ENCODE measurements around the gene CDADC1.
"Not testable (repeated sequence)": the region's sequence is repeated elsewhere in the genome, so short reads cannot be mapped to it uniquely, and the experiment has no call there.

CDADC1 gene

GRCh38 chr13:49238621-49239020, 9.1 kb upstream of the CDADC1 start:
- no peak for DNase-seq (ENCODE audit: low spot score)

DNA sequence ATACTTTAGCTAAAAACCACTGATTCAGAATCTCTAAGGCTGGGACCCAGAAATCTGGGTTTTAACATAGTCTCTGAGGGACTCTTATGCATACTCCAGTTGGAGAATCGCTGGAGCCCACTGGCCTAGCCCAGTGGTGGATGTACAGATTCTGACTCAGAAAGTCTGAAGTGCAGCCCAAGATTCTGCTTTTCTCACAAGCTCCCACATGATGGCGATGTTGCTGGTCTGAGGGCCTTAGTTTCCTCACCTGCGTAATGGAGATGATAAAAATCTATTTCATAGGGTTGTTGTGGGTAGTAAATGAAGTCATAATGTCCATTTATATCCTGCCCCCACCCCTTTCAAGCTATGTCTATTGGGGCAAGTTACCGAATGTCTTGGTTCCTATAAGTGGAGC, 7.7 kb upstream of the CDADC1 start:
- DNase-seq (ENCODE audit: low spot score) = no peak

- DNase-seq (ENCODE audit: low spot score) = no peak
Observed at GRCh38 chr13:49241296-49241695, 6.4 kb upstream of the CDADC1 start.

GRCh38 chr13:49245101-49245500, 2.6 kb upstream of the CDADC1 start:
- DNase-seq (ENCODE audit: low spot score) = no peak

GRCh38 chr13:49246850-49247642, 679 bp upstream of the CDADC1 start:
- no peak for DNase-seq (ENCODE audit: low spot score)

DNA sequence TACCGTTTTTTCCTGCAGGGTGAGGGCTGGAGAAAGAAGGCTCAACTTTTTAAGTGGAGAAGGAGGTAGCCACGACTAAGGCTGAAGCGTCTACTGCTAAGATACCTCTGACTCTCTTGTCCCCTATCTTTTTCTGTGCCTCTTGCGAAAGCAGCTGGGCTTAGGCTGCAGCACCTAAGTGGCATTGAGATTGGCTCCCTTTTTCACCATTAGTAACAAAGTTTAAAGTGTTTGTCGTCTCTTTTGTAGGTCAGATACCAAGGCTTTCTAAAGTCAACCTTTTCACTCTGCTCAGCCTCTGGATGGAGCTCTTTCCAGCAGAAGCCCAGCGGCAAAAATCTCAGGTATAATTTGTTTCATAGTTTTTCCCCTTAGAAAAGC, 887 bp downstream of the CDADC1 start:
- DNase-seq (ENCODE audit: low spot score) = no peak

- no peak for DNase-seq (ENCODE audit: low spot score)
Observed at GRCh38 chr13:49251326-49251725, 3.6 kb downstream of the CDADC1 start.

DNA sequence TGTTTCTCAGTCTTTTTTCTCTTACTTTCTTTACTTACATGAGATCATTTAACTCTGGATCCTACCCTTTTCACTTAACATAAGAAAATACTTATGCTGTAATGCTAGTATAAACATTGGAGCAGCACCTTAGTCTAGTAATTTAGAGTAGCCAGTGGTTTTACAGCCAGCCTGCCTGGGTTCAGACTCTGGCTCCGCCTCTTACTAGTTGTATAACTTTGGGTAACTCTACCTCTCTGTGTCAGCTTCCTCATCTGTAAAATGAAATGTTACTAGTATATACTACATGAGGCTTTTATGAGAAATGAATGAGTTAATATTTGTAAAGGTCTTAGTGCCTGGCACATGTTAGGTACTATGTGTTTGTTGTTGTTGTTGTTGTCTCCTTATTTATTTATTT, 5.6 kb downstream of the CDADC1 start:
- no peak for DNase-seq (ENCODE audit: low spot score)

- no peak for DNase-seq (ENCODE audit: low spot score)
Observed at GRCh38 chr13:49254007-49254406, 6.3 kb downstream of the CDADC1 start.

DNA sequence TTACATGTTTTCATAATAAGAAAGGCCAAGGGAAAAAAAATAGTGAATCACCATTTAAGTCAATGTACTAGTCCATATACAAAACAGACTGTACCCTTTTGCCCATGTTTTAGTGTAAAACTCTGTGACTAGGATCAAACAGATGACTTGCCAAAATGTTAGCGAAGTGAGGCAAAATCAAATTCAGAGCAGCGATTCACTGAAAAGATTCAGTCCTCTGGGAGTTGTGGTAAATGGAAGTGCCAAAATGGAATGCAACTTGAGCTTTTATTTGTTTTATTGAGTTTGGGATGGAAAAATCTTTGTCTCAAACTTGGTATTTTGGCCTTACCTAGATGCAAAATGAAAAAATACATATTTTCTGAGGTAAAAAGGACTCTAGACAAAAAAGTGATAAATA, 9.1 kb downstream of the CDADC1 start:
- DNase-seq (ENCODE audit: low spot score) = peak; percentile 6

GRCh38 chr13:49258089-49258796, 10.5 kb downstream of the CDADC1 start:
- DNase-seq (ENCODE audit: low spot score) = no peak

DNA sequence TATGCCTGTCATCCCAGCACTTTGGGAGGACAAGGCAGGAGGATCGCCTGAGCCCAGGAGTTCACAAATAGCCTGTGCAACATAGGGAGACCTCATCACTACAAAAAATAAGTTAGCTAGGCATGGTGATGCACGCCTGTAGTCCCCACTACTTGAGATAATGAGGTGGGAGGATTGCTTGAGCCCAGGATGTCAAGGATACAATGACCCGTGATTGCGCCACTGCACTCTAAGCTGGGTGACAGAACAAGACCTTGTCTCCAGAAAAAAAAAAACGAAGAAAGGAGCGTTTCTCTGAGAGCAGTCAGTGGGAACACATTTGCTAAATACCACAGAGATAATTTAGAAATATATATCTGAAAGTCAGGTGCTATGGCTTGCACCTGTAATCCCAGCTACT, 11.9 kb downstream of the CDADC1 start:
- no peak for DNase-seq (ENCODE audit: low spot score)

GRCh38 chr13:49262634-49263033, 14.9 kb downstream of the CDADC1 start:
- no peak for DNase-seq (ENCODE audit: low spot score)

- DNase-seq (ENCODE audit: low spot score) = peak; percentile 29
Observed at GRCh38 chr13:49265822-49266221, 18.1 kb downstream of the CDADC1 start.

DNA sequence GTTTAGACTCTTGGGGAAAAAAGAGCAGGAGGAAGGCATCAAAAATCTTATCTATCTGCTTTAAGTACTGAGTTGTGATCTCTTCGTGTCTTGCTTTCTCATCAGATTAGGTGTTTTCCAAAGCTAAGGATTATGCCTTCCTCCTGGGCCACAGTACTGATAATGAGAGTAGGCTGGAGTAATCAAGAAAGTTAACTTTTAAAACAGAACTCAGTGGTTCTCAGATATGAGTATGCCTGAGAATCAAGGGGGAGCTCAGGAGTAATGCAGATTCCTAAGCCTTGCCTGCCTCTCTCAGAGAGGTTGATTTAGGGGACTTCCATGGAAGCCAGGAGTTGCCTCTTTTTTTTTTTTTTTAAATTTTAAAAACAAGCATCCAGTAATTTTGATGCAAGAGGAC, 23.5 kb downstream of the CDADC1 start:
- no peak for DNase-seq (ENCODE audit: low spot score)

DNA sequence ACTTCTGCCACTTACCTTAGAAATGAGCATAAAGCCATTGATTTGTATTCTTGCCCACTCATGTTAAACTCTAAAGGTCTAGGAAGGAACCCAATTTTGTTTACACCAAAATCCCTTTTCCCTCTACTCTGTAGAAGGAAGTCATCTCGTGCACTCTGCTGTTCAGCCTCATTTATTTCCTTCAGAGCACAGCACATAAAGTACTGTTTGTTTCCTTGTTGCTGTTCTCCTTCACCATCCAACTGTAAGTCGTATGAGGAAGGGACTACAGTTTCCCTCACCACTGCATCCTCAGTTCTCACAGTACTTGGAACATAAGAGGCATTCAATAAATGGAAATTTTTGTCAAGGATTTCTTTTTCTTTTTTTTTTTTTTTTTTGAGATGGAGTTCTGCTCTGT, 24.6 kb downstream of the CDADC1 start:
- no peak for DNase-seq (ENCODE audit: low spot score)

GRCh38 chr13:49278211-49278610, 30.5 kb downstream of the CDADC1 start:
- no peak for DNase-seq (ENCODE audit: low spot score)

DNA sequence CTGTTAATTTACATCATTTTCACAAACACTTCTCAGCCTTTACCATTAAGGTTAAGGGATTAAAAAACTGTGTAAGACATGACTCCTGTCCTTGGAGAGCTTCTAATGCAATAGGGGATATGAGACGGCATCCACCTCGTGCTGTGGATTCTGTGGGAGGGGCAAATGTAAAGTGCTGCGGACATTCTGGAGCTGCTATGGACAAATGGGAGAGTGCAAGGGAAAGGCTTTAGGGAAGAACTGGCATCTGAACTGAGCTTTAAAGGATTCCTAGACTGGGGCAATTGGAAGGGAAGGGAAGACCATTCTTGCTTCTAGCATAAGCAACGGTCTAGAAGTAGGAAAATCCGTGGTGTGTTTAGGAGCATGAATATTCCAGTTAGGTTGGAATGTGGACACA, 31.4 kb downstream of the CDADC1 start:
- no peak for DNase-seq (ENCODE audit: low spot score)

DNA sequence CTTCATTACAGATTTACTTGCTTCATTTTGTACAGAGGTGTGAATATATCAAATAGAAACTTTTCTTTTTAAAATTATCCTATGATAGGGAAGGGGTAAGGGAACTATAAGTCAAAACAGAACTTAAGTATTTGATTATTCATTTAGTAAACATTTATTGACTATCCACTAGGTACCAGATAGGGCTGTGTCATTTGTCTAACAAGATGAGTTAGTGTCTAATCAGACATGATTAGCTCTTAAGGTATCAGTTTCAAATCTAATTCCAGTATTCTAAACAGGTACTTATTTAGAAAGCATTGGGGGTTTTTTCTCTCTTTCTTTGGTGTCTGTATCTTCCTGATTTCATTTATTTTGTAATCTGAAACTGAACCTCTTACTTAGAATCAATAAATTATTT, 32.2 kb downstream of the CDADC1 start:
- DNase-seq (ENCODE audit: low spot score) = no peak

DNA sequence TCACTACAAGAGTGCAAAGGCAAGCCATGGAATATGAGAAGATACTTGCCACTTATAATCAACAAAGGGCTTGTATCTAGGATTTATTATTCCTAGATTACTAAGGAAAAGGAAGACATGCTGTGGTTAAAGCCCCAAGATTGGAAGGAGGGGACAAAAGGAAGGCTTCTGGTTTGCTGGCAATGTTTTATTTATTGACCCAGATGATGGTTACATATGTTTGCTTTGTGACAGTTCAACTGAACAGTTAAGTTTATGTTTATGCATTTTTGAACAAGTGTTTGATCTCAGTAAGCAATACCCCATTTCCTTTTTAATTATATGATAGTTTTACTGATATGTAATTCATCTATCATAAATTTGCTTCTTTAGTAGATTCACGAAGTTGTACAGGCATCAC, 40.3 kb downstream of the CDADC1 start:
- DNase-seq (ENCODE audit: low spot score) = no peak

GRCh38 chr13:49288458-49288857, 40.7 kb downstream of the CDADC1 start:
- no peak for DNase-seq (ENCODE audit: low spot score)

GRCh38 chr13:49292742-49293486, 45.2 kb downstream of the CDADC1 start:
- peak; percentile 36 for DNase-seq (ENCODE audit: low spot score)

DNA sequence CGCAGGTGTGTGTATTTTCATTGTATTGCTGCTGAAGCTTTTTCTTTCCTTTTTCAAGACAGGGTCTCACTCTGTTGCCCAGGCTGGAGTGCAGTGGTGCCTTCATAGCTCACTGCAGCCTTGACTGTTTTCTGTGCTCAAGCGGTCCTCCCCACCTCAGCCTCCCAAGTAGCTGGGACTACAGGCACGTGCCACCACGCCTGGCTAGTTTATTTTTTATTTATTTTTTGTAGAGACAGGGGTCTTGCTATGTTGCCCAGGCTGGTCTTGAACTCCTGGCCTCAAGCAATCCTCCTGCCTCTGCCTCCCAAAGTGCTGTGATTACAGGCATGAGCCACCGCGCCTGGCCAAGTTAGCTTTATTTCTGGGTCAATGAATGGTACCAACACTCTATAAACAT, 47.0 kb downstream of the CDADC1 start:
- DNase-seq (ENCODE audit: low spot score) = not testable (repeated sequence)

Measured in hepatic stellate cell (primary cell).